ENCODE measurements around the gene PTPRU. TPM values are rescaled to one million over a fixed set of nuclear protein-coding genes. Genes with fewer than 3 reads are reported as not detected.

PTPRU gene
- total RNA-seq, 1 experiment from 2014 or later = 45.5 TPM

DNA sequence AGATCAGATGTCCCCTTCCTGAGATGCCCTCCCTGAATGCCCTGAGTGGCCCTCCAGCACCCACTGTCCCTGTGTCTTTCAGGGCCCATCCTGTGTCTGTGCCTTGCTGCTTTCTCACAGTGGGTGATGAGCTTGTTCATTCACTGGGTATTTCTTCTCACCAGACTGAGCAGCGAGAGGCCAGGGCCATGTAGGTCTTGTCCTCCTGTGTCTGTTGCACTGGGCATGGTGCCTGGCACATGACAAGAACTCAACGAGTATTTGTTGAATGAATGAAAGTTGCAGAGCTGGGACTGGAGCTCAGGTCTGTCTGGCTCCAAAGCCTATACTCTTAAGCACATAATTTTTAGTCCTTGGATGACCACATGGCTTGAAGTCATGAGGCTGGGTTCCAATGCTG, 93.8 kb downstream of the PTPRU start:
- H3K9ac ChIP-seq (ENCODE audit: extremely low read depth, insufficient read length, low read length) = no peak overlapping the region
- H2AK5ac ChIP-seq (ENCODE audit: insufficient read length, low read length) = no peak overlapping the region
- no peak for DNase-seq
- H2BK120ac ChIP-seq (ENCODE audit: low read depth, low read length, poor library complexity, severe bottlenecking) = no peak overlapping the region
- no peaks in the 10 kb centered on the region for H3K79me1 ChIP-seq (ENCODE audit: insufficient read depth, low read depth, low read length, poor library complexity, severe bottlenecking)
- H3K14ac ChIP-seq (ENCODE audit: insufficient read depth, low read length) = no peak overlapping the region
- no peak overlapping the region for H2BK5ac ChIP-seq (ENCODE audit: insufficient read length, low read length)
- H4K8ac ChIP-seq (replicated peaks; ENCODE audit: insufficient read length, low read depth, low read length) = no peak overlapping the region
- no peak overlapping the region for H3K27ac Mint-ChIP-seq
- H3K4me1 ChIP-seq (ENCODE audit: insufficient read depth, low read length) = no peaks in the 10 kb centered on the region; the same call in 1 of the 2 replicates
- H3K27ac ChIP-seq (ENCODE audit: insufficient read length, low read depth, low read length) = no peak overlapping the region
- WGBS (ENCODE audit: extremely low coverage, insufficient read length, low lambda C conversion rate) = no CpG with 5 or more reads among the region's 2 CpGs
- H4K20me1 ChIP-seq (ENCODE audit: control insufficient read depth, insufficient read depth, insufficient read length) = no peaks in the 10 kb centered on the region
- H3K9me3 Mint-ChIP-seq = peaks cover 4 to 6% of the 10 kb centered on the region in 2 experiments; a peak in 4 of 5 replicates
- H3K56ac ChIP-seq (ENCODE audit: insufficient read length, low read depth, low read length) = no peak overlapping the region
- H3K18ac ChIP-seq (ENCODE audit: insufficient read length, low read depth, low read length) = no peak overlapping the region
- no peaks in the 10 kb centered on the region for H3K23me2 ChIP-seq (ENCODE audit: insufficient read length, low read depth, low read length, poor library complexity, severe bottlenecking)
- H3K36me3 Mint-ChIP-seq (ENCODE audit: insufficient read depth in 1 of 3, low read depth in 3 of 3) = peaks cover 8 to 27% (median 9%) of the 10 kb centered on the region in 3 experiments
- no peaks in the 10 kb centered on the region for H3K79me2 ChIP-seq (ENCODE audit: insufficient read depth, low read length)
- no peaks in the 10 kb centered on the region for H3K9me3 ChIP-seq (ENCODE audit: control insufficient read depth, low read depth, low read length)
- peaks cover 17 to 19% of the 10 kb centered on the region in 2 experiments for H3K4me1 Mint-ChIP-seq
- H2AFZ ChIP-seq (ENCODE audit: low read length) = no peak overlapping the region
- no peak overlapping the region for H2BK20ac ChIP-seq (ENCODE audit: low read depth, low read length, poor library complexity, severe bottlenecking)
- H4K5ac ChIP-seq (ENCODE audit: insufficient read length, low read depth, low read length) = no peak overlapping the region
- no peak overlapping the region for H2BK15ac ChIP-seq (ENCODE audit: low read depth, low read length)
- no peak overlapping the region for H3T11ph ChIP-seq (ENCODE audit: low read length)
- no peak overlapping the region for H2BK12ac ChIP-seq (ENCODE audit: insufficient read length, low read depth, low read length)
- H3K27me3 ChIP-seq (ENCODE audit: insufficient read depth, low read length) = no peaks in the 10 kb centered on the region
- no peak overlapping the region for H3K4me2 ChIP-seq (ENCODE audit: insufficient read depth, insufficient read length, low read length)
- H3K4me3 Mint-ChIP-seq = no peak overlapping the region
- peaks cover 2% of the 10 kb centered on the region; the same call in 1 of the 2 replicates for H3K27me3 Mint-ChIP-seq (ENCODE audit: low read depth)
- no peak overlapping the region for H3K4ac ChIP-seq (ENCODE audit: low read depth, low read length)
- TF ChIP-seq, protein P1, sequence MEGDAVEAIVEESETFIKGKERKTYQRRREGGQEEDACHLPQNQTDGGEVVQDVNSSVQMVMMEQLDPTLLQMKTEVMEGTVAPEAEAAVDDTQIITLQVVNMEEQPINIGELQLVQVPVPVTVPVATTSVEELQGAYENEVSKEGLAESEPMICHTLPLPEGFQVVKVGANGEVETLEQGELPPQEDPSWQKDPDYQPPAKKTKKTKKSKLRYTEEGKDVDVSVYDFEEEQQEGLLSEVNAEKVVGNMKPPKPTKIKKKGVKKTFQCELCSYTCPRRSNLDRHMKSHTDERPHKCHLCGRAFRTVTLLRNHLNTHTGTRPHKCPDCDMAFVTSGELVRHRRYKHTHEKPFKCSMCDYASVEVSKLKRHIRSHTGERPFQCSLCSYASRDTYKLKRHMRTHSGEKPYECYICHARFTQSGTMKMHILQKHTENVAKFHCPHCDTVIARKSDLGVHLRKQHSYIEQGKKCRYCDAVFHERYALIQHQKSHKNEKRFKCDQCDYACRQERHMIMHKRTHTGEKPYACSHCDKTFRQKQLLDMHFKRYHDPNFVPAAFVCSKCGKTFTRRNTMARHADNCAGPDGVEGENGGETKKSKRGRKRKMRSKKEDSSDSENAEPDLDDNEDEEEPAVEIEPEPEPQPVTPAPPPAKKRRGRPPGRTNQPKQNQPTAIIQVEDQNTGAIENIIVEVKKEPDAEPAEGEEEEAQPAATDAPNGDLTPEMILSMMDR (conservative IDR thresholded peaks at IDR 0.05) = no peak
- H3K23ac ChIP-seq (ENCODE audit: insufficient read length, low read depth, low read length) = no peak overlapping the region
- H4K91ac ChIP-seq (ENCODE audit: insufficient read length, low read depth, low read length) = no peak overlapping the region

All from H9 (cell line).